ENCODE results near the gene FNDC10.

Gene FNDC10

DNA sequence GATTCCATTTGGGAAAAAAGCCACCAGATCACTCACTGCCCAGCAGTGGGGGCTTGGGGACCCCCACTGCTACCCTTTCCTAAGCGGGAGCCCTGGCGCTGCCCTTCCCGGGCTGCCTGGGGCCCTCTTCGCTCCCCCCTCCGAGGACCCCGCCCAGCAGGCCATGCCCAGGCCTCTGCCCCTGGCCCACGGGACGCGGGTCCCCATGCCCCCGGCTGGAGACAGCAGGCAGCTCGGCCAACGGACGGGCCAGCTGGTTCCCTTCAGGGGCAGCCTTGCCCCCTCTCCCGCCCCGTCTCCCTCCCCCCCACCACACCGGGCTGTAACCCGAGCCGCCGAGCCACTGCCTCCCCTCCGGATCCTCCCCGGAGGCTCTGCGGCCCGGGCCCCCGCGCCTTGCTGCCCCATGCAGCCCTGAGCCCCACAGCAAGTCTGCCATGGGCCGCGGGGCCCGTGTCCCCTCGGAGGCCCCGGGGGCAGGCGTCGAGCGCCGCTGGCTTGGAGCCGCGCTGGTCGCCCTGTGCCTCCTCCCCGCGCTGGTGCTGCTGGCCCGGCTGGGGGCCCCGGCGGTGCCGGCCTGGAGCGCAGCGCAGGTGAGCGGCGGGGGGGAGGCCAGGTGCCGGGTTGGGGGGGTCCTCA, 32.0 kb upstream of the FNDC10 start, which contains the start of gene MMP23B:
MMP23B (plus strand) TSS at position 392 of the 639 bp plus-strand sequence; CDS start at position 438, 46 bp downstream.
- TF ChIP-seq CTCF (IDR thresholded peaks at IDR 0.05) = no peak
- Histone ChIP-seq H3K4me3 (peak within 1 kb of the TSS; percentile 77), H3K27ac (peak within 1 kb of the TSS; percentile 72 to 97)
- no peak for DNase-seq (ENCODE audit: low spot score)

DNA sequence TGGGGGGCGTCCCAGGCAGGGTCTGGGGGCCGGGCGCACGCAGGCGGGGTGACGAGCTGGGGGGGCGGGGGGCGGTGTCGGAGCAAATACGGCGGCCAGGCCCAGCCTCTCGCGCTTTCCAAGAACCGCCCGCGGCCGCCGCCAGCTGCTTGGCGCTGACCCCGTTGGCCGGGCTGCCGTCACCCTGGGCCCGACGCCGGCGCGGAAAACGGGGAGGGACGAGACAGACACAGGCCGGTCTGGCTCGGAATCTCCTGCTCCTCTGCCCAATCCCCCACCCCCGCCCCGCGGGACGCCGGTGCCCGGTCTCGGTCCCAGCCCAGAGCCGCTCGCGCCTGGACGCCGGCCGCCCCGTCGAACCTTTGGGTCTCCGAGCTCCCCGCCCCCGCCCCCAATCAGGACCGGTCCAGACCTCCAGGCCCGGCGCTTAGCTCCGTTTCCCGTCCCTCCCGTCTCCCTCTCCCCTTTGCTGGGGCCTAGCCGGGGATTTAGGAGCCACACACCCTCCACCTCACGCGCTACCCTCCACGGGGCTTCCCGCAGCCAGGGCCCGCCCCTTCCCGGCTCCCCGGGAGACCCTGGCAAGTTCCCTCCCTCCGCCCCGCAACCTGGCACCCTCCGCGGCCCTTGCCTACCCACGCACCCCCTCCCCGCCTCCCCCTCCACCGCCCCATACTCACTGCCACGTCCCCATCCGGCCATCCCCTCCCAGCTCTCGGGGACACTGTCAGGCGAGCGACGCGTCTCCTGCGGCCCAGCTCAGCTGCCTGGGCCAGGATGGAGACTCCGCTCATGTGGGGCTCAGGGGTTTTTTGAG, 31.2 kb upstream of the FNDC10 start:
- DNase-seq (ENCODE audit: low spot score) = peak; percentile 80
- peak overlapping the region; percentile 77 for H3K4me3 ChIP-seq
- H3K27ac ChIP-seq = peak overlapping the region; percentile 72 to 97
- TF ChIP-seq CTCF (IDR thresholded peaks at IDR 0.05) = no peak

- Histone ChIP-seq H3K27ac (peak overlapping the region; percentile 72 to 97), H3K4me3 (peak overlapping the region; percentile 77)
- TF ChIP-seq CTCF (IDR thresholded peaks at IDR 0.05) = no peak
- peak; percentile 86 for DNase-seq (ENCODE audit: low spot score)
Measured at GRCh38 chr1:1630191-1630964, 30.4 kb upstream of the FNDC10 start.

DNA sequence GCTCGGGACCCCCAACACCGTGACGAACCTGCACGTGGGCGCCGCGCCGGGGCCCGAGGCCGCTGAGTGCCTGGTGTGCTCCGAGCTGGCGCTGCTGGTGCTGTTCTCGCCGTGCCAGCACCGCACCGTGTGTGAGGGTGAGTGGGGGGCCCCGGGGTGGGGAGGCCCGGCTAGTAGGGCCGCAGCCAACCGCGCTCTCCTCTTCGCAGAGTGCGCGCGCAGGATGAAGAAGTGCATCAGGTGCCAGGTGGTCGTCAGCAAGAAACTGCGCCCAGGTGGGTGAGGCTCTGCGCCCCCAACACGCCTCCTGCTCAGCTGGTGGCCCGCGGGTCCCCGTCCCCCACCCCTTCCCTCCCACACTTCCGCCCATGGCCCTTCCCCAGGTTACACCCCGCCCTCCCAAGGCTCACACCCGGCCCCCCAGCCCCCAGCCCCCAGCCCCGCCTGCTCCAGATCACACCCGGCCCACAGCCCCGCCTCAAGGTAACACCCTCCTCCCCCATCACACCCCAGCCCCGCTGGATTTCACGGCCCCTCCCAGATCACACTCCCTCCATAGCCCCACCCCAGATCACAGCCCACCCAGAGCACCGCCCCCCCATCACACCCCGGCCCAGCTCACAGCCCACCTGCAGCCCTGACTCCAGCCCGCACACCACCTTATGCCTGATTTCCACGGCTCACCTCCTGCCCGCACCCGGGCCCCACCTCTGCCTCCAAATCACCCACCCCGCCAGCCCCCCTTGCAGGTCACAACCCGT, 29.7 kb upstream of the FNDC10 start:
- TF ChIP-seq CTCF (IDR thresholded peaks at IDR 0.05) = no peak
- DNase-seq (ENCODE audit: low spot score) = peak; percentile 71
- peak overlapping the region; percentile 77 for H3K4me3 ChIP-seq
- peak overlapping the region in 1 of 2 donors; percentile 97 for H3K27ac ChIP-seq

DNA sequence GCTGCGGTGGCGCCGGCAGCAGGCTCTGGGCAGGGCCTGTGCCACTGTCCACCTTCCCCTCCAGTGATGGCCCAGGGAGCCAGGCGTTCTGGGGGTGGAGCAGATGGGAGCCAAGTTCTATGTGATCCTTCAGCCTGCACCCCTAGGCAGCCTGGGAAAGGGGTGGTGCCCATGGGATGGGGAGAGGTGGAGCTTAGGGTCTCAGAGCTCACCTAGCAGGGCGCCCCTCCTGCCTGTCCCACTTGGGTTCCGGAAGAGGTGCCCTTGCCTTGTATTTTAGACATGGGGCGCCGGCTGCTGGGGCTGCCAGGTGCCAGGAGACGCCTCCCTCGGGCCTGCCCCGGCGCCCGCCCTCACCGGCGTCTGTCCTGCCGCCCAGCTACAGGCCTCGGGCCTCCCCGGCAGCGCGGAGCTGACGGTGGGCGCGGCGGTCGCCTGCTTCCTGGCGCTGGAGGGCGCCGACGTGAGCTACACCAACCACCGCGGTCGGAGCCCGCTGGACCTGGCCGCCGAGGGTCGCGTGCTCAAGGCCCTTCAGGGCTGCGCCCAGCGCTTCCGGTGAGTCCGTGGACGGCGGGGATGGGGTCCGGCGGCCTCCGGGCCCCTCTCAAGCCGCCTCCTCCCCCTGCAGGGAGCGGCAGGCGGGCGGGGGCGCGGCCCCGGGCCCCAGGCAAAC, 29.0 kb upstream of the FNDC10 start:
- H3K27ac ChIP-seq = no peak overlapping the region
- DNase-seq (ENCODE audit: low spot score) = no peak
- no peak for TF ChIP-seq CTCF (IDR thresholded peaks at IDR 0.05)
- H3K4me3 ChIP-seq = no peak overlapping the region
